HG03521 (cell line): Measurements from ENCODE around the gene ALDOC.
"Not testable (repeated sequence)": the region's sequence is repeated elsewhere in the genome, so short reads cannot be mapped to it uniquely, and the experiment has no call there.

Source experiments
- ATAC-seq: cut with Tn5 transposase; IDR thresholded peaks from one replicate; pipeline ENCODE4 v1.9.1; 2021; ENCODE audit warnings: mild to moderate bottlenecking, moderate library complexity; ENCODE audit not compliant: unreplicated experiment

ALDOC gene

DNA sequence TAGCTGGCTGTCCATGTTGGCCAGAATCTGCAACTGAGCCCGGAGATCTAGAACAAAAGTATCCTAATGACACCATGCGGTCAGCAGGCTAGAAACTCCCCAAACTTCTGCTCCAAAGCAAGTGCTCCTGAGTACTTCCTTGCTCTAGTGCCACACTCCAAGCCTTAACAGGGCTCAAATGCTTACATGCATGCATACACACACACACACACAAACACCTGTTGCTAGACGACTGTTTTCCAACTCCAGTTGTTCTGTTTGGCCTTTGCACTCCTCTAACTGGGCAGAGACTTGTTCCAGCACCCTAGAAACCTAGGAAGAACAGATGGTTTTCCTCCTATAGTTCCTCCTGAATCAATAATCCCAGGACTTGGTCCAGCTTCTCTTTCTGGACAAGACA lies 7.7 kb upstream of the ALDOC start:
- ATAC-seq = no peak

DNA sequence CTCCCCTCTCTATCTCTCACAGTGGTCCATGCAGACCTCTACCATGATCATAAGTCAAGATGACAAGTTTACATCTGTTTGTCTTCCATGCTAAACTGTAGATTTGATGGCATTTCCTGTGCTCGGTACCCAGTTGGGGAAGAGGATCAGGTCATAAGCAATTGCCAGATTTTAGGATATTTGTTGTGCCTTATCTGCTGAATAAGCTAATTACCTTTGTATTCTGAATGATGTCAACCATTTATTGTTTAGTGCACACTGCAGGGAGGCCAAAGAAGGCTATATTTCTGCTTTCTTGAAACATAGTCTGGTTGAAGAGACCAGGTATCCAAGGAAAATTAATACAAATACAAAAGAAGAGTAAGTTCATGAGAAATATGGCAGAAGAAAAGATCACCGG lies 5.8 kb upstream of the ALDOC start:
- no peak for ATAC-seq

DNA sequence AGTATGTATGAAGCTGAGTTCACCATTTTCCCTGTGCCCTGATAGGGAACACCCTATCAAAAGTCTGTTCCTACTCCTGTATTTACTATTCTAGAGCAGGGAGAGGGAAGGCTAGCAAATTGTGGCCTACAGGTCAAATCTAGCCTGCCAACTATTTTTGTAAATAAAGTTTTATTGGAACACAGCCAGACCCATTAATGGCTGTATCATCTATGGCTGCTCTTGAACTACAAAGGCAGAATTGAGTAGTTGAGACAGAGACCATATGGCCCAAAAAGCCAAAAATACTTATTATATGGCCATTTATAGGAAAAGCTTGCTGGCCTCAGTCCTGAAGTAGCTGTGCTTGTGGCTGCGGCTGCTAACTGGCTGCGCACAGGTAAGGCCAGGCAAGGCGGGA lies 4.3 kb upstream of the ALDOC start:
- no peak for ATAC-seq

DNA sequence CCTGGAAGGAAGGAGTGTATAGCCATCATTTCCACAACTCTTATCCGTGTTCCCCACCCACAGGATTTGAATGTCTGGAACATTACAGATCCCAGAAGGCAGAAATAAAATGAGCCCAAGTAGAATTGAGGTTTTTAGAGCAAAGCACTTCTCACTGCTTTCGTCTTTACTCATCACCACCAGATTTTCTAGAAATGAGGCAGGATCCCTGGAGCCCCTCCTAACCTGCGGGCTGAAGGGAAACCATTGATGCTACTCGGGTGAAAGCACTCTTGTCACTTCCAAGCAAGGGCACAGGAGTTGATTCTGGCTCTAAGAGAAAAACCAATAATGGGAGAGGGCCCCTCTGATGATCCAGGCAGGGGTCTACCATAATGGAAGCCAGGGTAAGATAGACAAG lies 2.8 kb upstream of the ALDOC start:
- ATAC-seq = no peak

DNA sequence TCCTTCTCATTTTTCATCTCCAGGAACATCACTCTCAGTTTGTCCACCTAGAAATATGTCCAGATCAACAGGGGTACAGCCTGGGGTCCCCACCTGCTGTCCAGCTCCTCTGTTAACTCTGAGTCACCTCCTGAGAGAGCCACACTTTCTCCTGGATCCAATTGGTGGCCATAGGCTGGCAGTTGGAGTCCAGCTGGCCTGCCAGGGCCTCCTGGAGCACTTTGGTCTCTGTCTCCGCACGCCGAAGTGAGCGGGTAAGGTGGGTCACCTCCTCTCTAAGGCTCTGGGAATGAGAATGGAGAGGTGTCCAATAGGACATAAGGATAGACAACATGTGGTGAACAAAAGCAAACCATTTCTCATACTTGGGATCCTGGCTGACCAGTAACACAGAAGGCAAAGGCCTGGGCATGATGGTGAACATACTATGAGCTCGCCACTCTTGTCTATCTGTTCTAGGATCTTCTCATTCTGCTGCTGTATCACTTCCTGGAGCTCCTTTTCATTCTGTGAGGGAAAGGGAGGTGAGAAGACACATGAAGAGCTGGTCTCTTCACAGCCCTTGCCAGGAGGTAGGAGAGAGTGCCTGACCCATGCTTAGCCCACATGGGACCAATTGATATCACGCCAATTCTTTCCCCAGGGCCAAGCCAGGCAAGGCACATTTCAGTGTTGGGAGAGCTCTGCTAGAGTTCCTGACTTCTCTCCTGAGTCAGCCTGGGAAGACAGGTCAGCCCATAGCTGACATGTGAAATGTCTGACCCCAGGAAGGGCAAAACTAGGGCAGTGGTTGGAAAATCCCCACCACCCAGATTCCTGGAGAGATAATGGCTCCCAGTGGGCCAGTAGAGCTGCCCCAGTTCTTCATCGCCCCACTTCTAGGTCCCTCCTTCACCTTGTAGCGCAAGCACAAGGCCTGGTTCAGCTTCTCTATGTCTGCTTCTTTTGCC lies 1.8 kb upstream of the ALDOC start:
- ATAC-seq = no peak

DNA sequence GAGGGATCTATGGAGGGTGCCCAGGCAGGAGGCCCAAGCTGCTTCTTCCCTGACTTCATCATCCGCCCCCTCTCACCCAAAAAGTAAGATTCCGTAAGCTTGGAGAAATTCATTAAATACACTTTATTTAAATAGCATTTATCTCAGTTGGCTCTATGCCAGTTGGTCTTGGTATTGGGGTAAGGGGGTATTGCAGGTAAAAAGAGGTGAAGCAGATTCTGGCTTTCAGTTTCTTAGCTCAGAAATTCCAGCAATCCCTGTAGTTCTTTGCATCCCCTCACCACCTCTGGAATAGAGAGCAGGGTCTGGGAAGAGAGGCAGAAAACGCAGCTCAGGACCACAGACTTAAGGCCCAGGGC lies 750 bp upstream of the ALDOC start:
- ATAC-seq = no peak

DNA sequence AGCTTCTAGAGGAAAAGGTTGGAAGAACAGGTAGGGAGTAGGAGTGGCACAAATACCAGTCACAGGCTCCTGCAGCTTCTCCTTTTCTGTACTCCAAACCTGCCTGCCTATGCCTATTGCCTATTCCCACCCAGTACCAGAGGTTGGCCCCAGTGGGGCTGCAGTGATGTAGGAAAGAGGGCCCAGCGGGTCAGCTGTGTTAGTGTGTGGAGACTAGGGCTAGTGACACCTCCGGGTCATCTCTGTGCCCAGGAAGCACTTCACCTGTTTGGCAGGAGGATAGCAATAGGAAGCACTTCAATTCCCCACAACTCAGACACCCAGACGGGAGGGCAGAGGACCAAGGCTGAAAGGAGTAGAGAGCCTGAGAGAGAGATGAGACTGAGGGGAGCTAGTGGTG lies 679 bp downstream of the ALDOC start:
- not testable (repeated sequence) for ATAC-seq

DNA sequence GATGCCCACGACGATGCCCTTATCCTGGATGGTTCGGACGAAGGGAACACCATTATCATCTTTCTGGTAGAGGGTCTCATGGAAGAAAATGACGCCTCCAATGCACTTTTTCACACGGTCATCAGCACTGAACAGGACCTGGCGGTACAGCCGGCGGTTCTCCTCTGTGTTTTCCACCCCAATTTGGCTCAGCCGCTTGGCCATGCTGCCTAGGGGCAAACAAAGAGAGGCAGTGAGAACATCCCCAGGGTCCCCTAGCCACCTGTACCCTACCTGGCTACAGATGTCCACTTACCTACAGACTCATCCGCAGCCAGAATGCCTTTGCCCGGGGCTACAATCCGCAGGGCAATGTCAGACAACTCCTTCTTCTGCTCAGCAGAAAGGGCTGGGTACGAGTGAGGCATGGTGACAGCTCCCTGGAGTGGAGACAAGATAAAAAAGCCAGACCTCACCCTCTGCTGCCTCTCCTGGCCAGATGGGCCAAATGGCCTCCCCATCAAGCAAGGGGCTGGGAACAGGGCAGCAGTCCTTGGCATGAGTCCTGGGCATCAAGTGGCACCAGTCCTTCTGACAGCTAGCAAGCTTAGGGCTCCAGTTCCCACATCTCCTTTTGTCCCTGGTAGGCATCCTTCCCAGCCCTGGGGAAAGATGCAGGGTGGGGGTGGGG lies 1.4 kb downstream of the ALDOC start:
- ATAC-seq = no peak

DNA sequence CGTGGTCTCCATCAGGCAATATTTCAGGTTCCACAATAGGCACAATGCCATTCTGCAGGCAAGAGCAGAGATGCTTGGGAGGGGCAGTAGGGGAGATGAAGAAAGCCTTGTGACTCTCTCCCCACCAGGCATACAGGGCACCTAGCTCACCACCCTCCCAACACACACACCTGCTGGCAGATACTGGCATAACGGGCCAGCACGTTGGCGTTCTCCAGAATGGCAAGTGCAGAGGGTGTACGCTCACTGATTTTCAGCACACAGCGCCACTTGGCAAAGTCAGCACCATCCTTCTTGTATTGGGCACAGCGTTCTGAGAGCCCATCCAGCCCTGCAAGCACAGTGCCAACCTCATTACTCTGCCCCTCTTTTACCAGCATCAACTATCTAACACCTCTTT lies 2.2 kb downstream of the ALDOC start:
- ATAC-seq = no peak

DNA sequence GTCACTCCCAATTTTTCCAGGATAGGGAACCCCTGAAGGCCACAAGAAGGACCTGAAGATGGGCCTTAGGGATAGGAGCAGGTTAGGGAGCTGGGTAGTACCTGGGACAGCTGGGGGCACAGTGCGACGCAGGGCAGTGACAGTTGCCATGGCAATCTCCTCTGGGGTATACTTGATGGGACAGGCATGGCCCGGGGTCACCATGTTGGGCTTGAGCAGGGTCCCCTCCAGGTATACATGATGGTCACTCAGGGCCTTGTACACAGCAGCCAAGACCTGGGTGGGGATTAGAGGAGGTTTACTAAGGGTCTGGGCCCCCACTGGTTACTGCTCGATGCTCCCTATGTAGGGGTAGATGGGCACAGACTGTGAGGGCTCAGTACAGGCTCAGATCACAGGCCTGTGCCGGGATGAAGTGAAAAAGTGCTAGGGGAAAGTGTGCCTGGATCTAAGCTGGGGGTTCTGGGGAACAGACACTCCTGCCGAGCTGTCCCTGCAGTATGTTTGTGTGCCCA lies 2.7 kb downstream of the ALDOC start:
- no peak for ATAC-seq

DNA sequence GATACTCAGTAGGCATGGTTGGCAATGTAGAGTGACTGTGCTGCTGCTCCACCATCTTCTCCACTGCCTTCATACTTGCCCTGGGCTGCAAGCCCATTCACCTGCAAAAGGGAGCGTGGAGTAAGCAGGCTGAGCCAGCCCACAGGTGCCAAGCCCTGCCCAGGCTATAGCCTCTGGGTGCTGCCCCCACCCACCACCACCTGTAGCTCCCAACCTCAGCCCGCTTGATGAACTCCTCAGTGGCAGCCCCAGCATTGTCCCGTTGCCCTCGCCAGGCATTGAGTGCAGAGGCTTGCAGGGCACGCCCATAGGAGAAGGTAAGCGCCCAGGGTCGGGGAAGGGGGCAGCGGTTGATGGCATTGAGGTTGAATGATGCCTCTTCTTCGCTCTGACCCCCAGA lies 3.2 kb downstream of the ALDOC start:
- ATAC-seq = no peak

DNA sequence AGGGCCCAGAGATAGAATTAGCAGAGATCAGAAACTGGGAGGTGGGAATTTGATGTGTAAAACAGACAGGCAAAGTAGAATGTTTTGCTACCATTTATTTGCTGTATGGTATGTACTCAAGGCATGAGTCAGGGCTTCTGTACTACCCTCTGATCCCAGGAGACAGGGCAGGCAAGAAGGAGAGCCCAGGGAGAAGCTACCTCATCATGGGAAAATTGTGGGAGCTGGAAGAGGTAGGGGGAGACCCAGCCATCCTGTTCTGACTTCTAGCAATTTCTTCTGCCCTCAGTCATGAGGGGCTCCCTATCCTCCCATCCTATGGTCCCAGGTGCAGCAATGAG lies 3.7 kb downstream of the ALDOC start:
- no peak for ATAC-seq

DNA sequence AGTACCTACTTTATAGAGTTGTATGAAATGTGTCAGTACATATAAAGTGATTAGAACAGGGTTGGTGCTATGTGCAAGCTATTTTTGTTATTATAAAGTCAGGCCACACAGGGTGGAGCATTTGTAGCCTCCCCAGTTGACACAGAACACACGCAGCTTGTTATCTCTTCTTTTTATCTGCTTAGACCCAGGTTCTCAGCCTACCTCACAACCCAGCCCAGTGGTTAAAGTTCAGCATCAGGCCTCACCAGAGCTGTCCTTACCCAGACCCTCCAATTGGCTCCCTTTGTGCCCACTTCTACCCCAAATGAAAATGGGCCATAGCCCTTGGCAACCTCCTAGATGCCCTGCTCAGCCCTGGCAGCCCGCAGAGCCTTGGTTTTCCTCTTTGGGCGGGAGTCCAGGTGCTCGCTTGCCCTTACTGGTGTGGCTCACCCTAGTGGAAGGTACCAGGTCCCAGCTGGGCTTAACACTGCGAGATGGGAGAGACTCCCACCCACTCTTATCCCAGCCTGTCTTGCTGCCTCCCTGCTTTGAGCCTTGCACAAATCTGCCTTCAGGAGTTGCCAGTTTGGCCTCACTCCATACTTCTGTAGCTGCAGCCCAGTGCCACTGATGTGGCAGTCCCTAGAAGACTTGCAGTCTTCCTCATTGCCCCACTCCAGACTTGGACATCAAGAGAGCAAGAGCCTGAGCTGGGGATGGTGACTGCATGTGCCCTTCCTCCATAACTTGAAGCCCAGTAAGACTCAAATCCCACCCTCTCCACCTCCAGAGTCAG lies 4.2 kb downstream of the ALDOC start:
- no peak for ATAC-seq

DNA sequence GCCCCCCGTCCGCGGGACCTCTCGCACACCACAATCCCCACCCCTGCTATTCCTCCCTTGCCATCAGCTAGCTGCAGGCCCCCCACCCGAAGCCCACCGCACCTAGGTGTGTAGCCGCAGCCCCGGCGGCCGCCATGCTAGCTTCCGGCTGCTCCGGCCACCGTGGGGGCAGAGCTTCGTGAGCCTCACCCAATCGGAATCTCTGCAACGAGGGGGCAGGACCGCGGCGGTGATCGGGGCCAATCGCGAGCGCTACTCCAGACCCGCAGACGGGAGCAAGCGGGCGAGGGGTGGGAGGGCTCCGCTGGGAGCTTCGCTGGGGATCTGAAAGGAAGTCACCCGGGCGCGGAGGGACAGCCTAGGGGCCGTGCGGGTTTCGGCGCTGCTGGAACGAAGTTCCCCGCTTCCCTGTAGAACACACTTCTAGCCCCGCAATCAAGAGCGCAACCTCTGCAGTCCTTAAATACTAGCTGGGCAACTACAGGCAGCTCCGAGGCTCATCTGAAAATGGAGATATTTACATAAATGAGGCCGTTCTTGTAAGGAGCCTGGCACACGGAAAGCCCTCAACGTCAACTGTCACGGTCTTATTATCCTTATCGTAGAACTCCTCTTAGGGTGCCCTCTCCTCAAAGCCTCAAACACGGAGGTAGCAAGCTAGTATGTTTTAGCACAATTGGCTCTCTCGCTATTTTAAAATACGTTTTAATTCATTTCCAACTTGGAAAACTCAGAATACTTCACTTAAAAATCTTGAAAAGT lies 5.2 kb downstream of the ALDOC start, which contains the start of gene PIGS:
PIGS (minus strand) TSS at position 164 of the 762 bp plus-strand sequence; CDS start at position 136, 28 bp downstream.
- peak; percentile 86 for ATAC-seq

DNA sequence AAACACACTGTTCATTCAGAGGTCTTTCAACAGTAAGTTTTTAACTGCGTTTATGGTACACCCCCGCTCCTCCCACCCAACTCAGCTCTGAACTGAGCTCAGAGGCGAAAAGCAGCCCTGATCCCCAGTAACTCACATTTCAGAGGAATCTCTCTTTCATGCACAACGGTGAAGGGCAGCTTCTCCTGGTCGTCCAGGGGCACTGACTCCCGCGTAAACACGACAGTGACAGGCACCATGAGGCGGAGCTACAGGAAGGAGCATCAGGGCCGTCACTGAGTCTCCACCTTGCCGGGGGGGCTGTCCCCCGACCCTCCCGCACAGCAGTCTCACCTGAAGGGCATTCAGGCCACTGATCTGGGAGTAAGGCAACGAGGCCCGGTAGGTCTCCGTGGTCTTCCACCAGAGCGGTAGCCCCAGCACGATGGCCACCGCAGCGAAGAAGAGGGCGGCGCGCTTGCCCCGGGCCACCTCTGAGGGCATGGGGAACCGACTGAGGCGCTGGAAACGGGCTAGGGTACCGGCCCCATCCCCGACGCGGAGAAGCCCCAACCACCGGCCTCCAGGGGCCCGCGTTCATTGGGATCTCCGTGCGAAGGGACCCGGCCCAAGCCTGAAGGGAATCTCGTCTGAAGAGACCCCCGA lies 5.9 kb downstream of the ALDOC start:
- peak; percentile 28 for ATAC-seq

DNA sequence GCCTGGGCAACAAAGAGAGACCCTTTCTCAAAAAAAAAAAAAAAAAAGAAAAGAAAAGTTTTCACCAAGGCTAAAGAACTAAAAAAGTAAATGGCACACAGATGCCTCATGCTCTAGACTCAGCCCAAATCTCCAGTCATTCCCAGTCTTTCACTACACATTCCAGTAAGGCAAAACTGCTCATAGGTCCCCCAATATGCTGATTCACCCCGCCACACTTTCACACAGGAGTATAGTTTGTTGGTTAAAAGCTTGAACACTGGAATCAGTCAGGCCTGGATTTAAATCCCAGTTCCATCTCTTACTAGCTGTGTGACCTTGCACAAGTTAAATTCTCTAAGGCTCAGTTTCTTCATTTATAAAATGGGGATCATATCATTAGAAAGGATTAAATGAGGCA lies 7.2 kb downstream of the ALDOC start:
- no peak for ATAC-seq

DNA sequence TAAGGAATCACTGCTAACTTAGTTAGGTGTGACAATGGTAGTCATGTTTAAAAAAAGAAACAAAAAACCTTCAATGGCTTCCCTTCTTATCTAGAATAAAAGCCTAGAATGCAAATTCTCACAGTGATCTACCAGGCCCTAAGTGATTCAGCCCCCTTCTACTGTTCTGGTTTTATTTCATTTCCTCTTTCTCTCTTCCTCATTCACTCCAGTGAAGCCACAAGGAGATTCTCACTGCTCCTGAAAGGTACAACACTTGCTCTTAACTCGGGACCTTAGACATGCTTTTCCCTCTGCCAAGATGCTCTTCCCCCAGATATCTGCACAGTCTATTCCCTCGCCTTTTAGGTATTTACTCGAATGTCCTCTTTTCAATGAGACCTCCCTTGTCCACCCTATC lies 9.1 kb downstream of the ALDOC start:
- ATAC-seq = no peak

DNA sequence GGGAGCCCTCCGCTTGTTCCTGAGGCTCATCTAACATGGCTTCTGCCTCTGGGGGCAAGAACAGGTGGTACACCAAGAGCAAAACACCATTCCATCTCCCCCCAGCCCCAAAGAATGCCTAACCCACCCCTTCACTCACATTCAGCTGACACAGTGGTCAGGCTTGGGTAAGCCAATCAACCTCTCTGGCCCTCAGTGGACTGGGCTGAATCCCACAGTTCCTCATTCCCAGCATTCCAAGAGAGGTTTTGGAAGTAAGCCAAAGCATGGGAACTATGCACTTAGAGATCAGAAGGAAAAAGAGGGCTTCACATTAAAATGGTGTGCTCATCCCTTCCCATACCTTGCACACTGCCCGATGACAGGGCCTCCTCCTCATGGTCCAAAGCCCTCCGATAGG lies 13.2 kb downstream of the ALDOC start:
- ATAC-seq = no peak

DNA sequence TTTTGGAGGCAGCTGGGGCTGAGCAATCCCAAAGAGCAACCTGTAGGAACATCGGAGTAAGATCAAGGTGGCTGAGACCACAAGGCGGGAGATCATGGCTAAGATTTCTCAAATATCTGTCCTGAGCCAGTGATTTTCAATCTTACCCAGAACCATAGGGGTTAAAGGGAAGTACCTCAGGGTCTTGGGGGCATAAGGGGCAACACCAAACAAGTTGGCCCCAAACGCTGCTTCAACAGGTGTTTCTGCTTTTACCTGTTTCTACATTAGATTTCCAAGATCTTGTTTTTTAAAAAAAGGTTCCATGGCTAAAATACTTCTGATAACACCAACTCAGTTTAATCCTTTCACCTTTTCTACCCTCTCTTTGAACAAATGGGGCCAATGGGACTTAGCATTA lies 21.7 kb downstream of the ALDOC start:
- no peak for ATAC-seq

DNA sequence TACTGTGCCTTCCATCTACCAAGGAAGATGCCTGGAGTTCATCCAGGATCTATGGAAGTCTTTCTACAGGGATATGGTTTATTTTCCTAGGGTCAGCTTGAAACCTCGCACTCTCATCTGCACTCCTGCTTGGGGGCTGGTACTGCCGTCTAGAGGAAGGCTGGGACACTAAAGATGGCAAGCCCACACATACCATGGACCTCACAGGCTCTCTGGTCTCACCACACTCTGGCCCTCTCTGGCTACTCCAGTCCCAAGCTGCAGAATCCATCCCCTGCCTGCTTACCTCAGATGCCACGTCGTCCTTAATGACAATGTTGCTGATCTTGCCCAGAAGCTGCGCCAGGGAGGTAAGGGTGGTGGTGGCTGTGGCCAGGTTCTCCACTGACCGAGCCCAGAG lies 22.1 kb downstream of the ALDOC start:
- ATAC-seq = no peak
